HCT116 (cell line): Measurements from ENCODE around the gene PKNOX2. TPM values are rescaled to one million over a fixed set of nuclear protein-coding genes. Genes with fewer than 3 reads are reported as not detected.

Experiments used
- ATAC-seq: fragments of 200-7000 bp; cut with Tn5 transposase; 2 replicates; pipeline ENCODE4 v1.9.1; 2020; ENCODE audit warnings: mild to moderate bottlenecking, moderate library complexity
- BruUV-seq: library from RNA; stranded (reverse); fragments of 400-500 nt; replicated peaks from 2 replicates; lab custom pipeline; 2021; lab: Mats Ljungman, UMichigan
- CTCF ChIA-PET: fragments of 300-600 bp; sonication (Branson Sonifier 250); formaldehyde crosslinking; loops from one replicate; lab custom pipeline; 2021; ENCODE audit warnings: antibody characterized with exemption; lab: Charles Lee
- POLR2A ChIA-PET: fragments of 300-600, 350-600 bp; sonication (Branson Sonifier 250); formaldehyde crosslinking; loops from one replicate; lab custom pipeline; 2021; ENCODE audit warnings: antibody characterized with exemption; lab: Charles Lee
- RAD21 ChIA-PET, 2 experiments: fragments of 300-600 bp; sonication (Branson Sonifier 250); formaldehyde crosslinking; loops; one replicate each; lab custom pipeline; 2023; ENCODE audit warnings: low total read pairs in 2 of 2; ENCODE audit not compliant: uncharacterized antibody in 2 of 2, unreplicated experiment in 2 of 2, low non-redundant PET in 1 of 2; lab: Charles Lee
- DNase-seq: peaks from one replicate; pipeline ENCODE4 v3.0.0-alpha.2; 2010; ENCODE audit warnings: low read depth, low spot score
- H2AFZ ChIP-seq: fragments of 200-600 bp; shearing (Covaris generic), sonication (generic); 2 replicates; pipeline ENCODE4 v1.6.1; 2017; ENCODE audit warnings: low read depth, mixed run types, mixed read lengths, antibody characterized with exemption, low read length; ENCODE audit not compliant: poor library complexity, severe bottlenecking
- H3K27ac ChIP-seq: 2 replicates; pipeline ENCODE4 v1.5.1; 2012; ENCODE audit warnings: low read depth, low read length
- H3K27me3 ChIP-seq: fragments of 200-600 bp; sonication (generic); 2 replicates; pipeline ENCODE4 v1.6.1; 2016; ENCODE audit warnings: mixed run types, low read length, mixed read lengths; ENCODE audit not compliant: insufficient read depth
- H3K36me3 ChIP-seq, 2 experiments: fragments of 200-500 bp in 1 of 2; fragments of 200-600 bp in 1 of 2; sonication (Bioruptor generic) in 1 of 2; sonication (generic) in 1 of 2; 2 replicates each; pipeline versions ENCODE4 v1.5.1 to v1.6.1; 2014 to 2016; ENCODE audit warnings: low read length in 2 of 2, inconsistent platforms in 1 of 2, mixed read lengths in 1 of 2, mixed run types in 1 of 2; ENCODE audit not compliant: insufficient read depth in 2 of 2, control insufficient read depth in 1 of 2
- H3K4me1 ChIP-seq, 2 experiments: fragments of 200-600 bp in 1 of 2; sonication (generic) in 1 of 2; 2 replicates each; pipeline versions ENCODE4 v1.5.1 to v1.6.1; 2012 to 2017; ENCODE audit warnings: low read length in 2 of 2, inconsistent platforms in 1 of 2, mild to moderate bottlenecking in 1 of 2, mixed read lengths in 1 of 2, mixed run types in 1 of 2, moderate library complexity in 1 of 2; ENCODE audit not compliant: insufficient read depth in 2 of 2, control insufficient read depth in 1 of 2
- H3K4me2 ChIP-seq: fragments of 200-600 bp; sonication (generic); 2 replicates; pipeline ENCODE4 v1.6.1; 2017; ENCODE audit warnings: mixed run types, low read length, mixed read lengths
- H3K4me3 ChIP-seq, 2 experiments: fragments of 200-600 bp in 1 of 2; sonication (generic) in 1 of 2; replicated peaks in 1 of 2; 2 replicates each; pipeline ENCODE4 v1.5.1; 2011 to 2016; ENCODE audit warnings: low read length in 2 of 2, control low read depth in 1 of 2, low read depth in 1 of 2, mild to moderate bottlenecking in 1 of 2, mixed read lengths in 1 of 2, mixed run types in 1 of 2
- H3K79me2 ChIP-seq: fragments of 200-600 bp; sonication (generic); 2 replicates; pipeline ENCODE4 v1.6.1; 2017; ENCODE audit warnings: mild to moderate bottlenecking, mixed run types, low read length, moderate library complexity, mixed read lengths; ENCODE audit not compliant: insufficient read depth
- H3K9ac ChIP-seq: fragments of 200-600 bp; sonication (generic); 2 replicates; pipeline ENCODE4 v1.6.1; 2016; ENCODE audit warnings: low read length, mixed read lengths
- H3K9me2 ChIP-seq: fragments of 200-600 bp; sonication (generic), shearing (Covaris generic); 2 replicates; pipeline ENCODE4 v1.6.1; 2017; ENCODE audit warnings: mixed run types, mild to moderate bottlenecking, moderate library complexity; ENCODE audit not compliant: insufficient read depth
- H3K9me3 ChIP-seq, 2 experiments: fragments of 200-500 bp in 1 of 2; fragments of 200-600 bp in 1 of 2; sonication (Bioruptor generic) in 1 of 2; sonication (generic) in 1 of 2; 2 replicates each; pipeline ENCODE4 v1.6.1; 2014 to 2017; ENCODE audit warnings: low read length in 2 of 2, mixed read lengths in 2 of 2, inconsistent platforms in 1 of 2, low read depth in 1 of 2, mild to moderate bottlenecking in 1 of 2, mixed run types in 1 of 2, moderate library complexity in 1 of 2; ENCODE audit not compliant: control insufficient read depth in 1 of 2, insufficient read depth in 1 of 2
- H4K20me1 ChIP-seq: fragments of 200-600 bp; sonication (generic), shearing (Covaris generic); 2 replicates; pipeline ENCODE4 v1.6.1; 2017; ENCODE audit warnings: mixed run types, mild to moderate bottlenecking, moderate library complexity; ENCODE audit not compliant: insufficient read depth
- CBX3 ChIP-seq: IDR thresholded peaks from 2 replicates; pipeline ENCODE4 v1.6.1; 2012; ENCODE audit warnings: low read depth
- CEBPB ChIP-seq: IDR thresholded peaks from 2 replicates; pipeline ENCODE4 v1.6.1; 2012; ENCODE audit warnings: low read depth
- EGR1 ChIP-seq: IDR thresholded peaks from 2 replicates; pipeline ENCODE4 v1.6.1; 2012; ENCODE audit warnings: low read depth
- POLR2AphosphoS5 ChIP-seq: IDR thresholded peaks from 2 replicates; pipeline ENCODE4 v1.6.1; 2011; ENCODE audit warnings: mild to moderate bottlenecking, low read depth, low read length, moderate library complexity
- SP1 ChIP-seq: IDR thresholded peaks from 2 replicates; pipeline ENCODE4 v1.6.1; 2012; ENCODE audit warnings: low read depth
- YY1 ChIP-seq: IDR thresholded peaks from 2 replicates; pipeline ENCODE4 v1.6.1; 2011; ENCODE audit warnings: low read length, low read depth, moderate library complexity, mild to moderate bottlenecking; ENCODE audit not compliant: insufficient replicate concordance; ENCODE audit errors: extremely low read depth
- intact Hi-C: fragments of 100-400 bp; cut with micrococcal nuclease; formaldehyde crosslinking; loops from 2 replicates; pipeline ENCODE4 v1.10.0; 2022
- total RNA-seq: library from RNA; stranded (reverse); gene quantifications from one replicate; pipeline ENCODE4 v1.2.1, GENCODE V29; 2021; ENCODE audit not compliant: unreplicated experiment
- TF ChIP-seq, protein P1 (sequence below): IDR thresholded peaks from 2 replicates; pipeline ENCODE4 v1.6.1; 2011; ENCODE audit warnings: mild to moderate bottlenecking, low read length, moderate library complexity; ENCODE audit not compliant: insufficient replicate concordance; ENCODE audit errors: extremely low read depth
- TF ChIP-seq, protein P2 (sequence below): IDR thresholded peaks from 2 replicates; pipeline ENCODE4 v1.6.1; 2012

The PKNOX2 gene
- total RNA-seq, 1 experiment from 2014 or later: 0.20 TPM

DNA sequence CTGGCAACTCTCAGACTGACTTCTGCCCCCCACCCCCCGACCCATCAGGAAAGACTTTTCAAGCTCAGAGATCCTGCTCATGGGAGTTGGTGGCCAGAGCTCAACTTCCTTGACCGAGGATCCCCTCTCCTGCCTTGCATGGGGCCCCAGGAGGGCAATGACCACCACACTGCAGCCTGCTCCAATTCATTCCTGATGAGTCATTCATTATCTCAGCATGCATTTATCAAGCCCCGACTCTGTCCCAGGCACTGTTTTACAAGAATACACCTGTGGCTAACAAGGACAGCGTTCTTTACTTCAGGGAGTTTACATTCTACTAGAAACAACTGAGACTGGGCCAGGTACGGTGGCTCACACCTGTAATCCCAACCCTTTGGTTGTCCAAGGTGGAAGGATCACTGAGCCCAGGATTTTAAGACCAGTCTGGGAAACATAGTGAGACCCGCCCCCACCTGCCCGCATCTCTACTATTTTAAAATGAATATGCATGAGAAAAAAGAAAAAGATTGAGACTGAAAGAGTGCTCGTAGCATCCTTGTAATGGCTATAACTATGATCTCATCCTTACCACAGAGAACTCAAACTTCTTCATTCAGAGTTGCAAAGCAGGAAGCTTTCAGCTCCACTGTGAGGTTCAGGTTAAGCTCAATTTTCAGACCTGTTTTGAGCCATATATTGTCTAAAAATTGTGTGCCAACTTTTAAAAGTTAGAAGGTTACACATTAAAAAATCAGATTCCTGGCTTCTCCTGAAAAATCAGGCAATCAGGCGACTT is 271.1 kb downstream of the PKNOX2 start:
- intact Hi-C loops: no loop called here
- no peaks in the 10 kb centered on the region for H3K36me3 ChIP-seq
- BruUV-seq: no TSS peak
- H3K4me2 ChIP-seq: 0 out of 2 replicates have a peak overlapping the region, but pooled peaks have one; percentile 12
- H2AFZ ChIP-seq: no peak overlapping the region
- no peak overlapping the region for H3K9ac ChIP-seq
- H3K27ac ChIP-seq: no peak overlapping the region
- TF ChIP-seq YY1 (no peak), CEBPB (no peak), POLR2AphosphoS5 (no peak), CBX3 (no peak), EGR1 (no peak), SP1 (no peak)
- TF ChIP-seq, protein P1, sequence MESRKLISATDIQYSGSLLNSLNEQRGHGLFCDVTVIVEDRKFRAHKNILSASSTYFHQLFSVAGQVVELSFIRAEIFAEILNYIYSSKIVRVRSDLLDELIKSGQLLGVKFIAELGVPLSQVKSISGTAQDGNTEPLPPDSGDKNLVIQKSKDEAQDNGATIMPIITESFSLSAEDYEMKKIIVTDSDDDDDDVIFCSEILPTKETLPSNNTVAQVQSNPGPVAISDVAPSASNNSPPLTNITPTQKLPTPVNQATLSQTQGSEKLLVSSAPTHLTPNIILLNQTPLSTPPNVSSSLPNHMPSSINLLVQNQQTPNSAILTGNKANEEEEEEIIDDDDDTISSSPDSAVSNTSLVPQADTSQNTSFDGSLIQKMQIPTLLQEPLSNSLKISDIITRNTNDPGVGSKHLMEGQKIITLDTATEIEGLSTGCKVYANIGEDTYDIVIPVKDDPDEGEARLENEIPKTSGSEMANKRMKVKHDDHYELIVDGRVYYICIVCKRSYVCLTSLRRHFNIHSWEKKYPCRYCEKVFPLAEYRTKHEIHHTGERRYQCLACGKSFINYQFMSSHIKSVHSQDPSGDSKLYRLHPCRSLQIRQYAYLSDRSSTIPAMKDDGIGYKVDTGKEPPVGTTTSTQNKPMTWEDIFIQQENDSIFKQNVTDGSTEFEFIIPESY: no peak
- TF ChIP-seq, protein P2, sequence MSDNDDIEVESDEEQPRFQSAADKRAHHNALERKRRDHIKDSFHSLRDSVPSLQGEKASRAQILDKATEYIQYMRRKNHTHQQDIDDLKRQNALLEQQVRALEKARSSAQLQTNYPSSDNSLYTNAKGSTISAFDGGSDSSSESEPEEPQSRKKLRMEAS: no peak
- H3K79me2 ChIP-seq: no peaks in the 10 kb centered on the region
- ChIA-PET CTCF (interaction anchor here (0.7 kb wide), 1 partner anchor 17 kb away, joined by 4 read pairs; no protein-coding TSS in a partner anchor), RAD21 (interaction anchor here in 1 of 2 experiments (0.6 kb wide), 1 partner anchor 11 kb away, joined by 3 read pairs; no protein-coding TSS in a partner anchor), POLR2A (no interaction called here)
- peaks cover 7% of the 10 kb centered on the region for H3K27me3 ChIP-seq
- no peak for ATAC-seq
- no peak for DNase-seq
- peaks cover 7 to 14% of the 10 kb centered on the region in 2 experiments; a peak in 3 of 4 replicates for H3K4me1 ChIP-seq
- H3K9me2 ChIP-seq: no peaks in the 10 kb centered on the region
- H4K20me1 ChIP-seq: no peaks in the 10 kb centered on the region
- H3K9me3 ChIP-seq: no peaks in the 10 kb centered on the region
- no peak overlapping the region for H3K4me3 ChIP-seq
